WTC11 (cell line): ENCODE measurements around the gene TPX2. TPM values are rescaled to one million over a fixed set of nuclear protein-coding genes. Genes with fewer than 3 reads are reported as not detected.

Experiments used
- AR ChIP-seq: fragments of 250-450 bp; sonication (Bioruptor Pico); IDR thresholded peaks from 2 replicates; pipeline ENCODE4 v1.9.0; 2021; ENCODE audit warnings: mild to moderate bottlenecking
- ARID4B ChIP-seq: sonication (generic); formaldehyde crosslinking; IDR thresholded peaks from 2 replicates; pipeline ENCODE4 v1.8.0; 2023; ENCODE audit warnings: missing genetic modification reagents, mild to moderate bottlenecking, borderline replicate concordance
- ATF3 ChIP-seq: sonication (generic); formaldehyde crosslinking; conservative IDR thresholded peaks from 2 replicates; pipeline ENCODE4 v1.8.1; 2022; ENCODE audit warnings: mild to moderate bottlenecking, missing genetic modification reagents
- ATF6 ChIP-seq: sonication (generic); formaldehyde crosslinking; IDR thresholded peaks from 2 replicates; pipeline ENCODE4 v1.8.1; 2023; ENCODE audit warnings: mild to moderate bottlenecking, missing genetic modification reagents
- CBFB ChIP-seq: sonication (generic); formaldehyde crosslinking; IDR thresholded peaks from 2 replicates; pipeline ENCODE4 v1.8.1; 2022; ENCODE audit warnings: mild to moderate bottlenecking, low read depth, missing genetic modification reagents
- CTCF ChIP-seq: fragments of 200-600 bp; IDR thresholded peaks from 2 replicates; pipeline ENCODE4 v1.8.0; 2022; ENCODE audit warnings: antibody characterized with exemption
- E2F1 ChIP-seq: sonication (generic); formaldehyde crosslinking; IDR thresholded peaks from 2 replicates; pipeline ENCODE4 v1.8.0; 2022; ENCODE audit warnings: mild to moderate bottlenecking, missing genetic modification reagents
- ELF4 ChIP-seq: sonication (generic); formaldehyde crosslinking; IDR thresholded peaks from 2 replicates; pipeline ENCODE4 v1.8.1; 2022; ENCODE audit warnings: low read depth, mild to moderate bottlenecking, moderate library complexity, missing genetic modification reagents
- ESRRA ChIP-seq: sonication (generic); formaldehyde crosslinking; IDR thresholded peaks from 2 replicates; pipeline ENCODE4 v1.8.1; 2022; ENCODE audit warnings: mild to moderate bottlenecking, missing genetic modification reagents, borderline replicate concordance
- FOXJ3 ChIP-seq: sonication (generic); formaldehyde crosslinking; IDR thresholded peaks from 2 replicates; pipeline ENCODE4 v1.9.0; 2021; ENCODE audit warnings: missing genetic modification reagents, mild to moderate bottlenecking, borderline replicate concordance
- FOXP4 ChIP-seq: sonication (generic); formaldehyde crosslinking; IDR thresholded peaks from 2 replicates; pipeline ENCODE4 v1.8.0; 2022; ENCODE audit warnings: mild to moderate bottlenecking, missing genetic modification reagents
- IRF2 ChIP-seq: sonication (generic); formaldehyde crosslinking; IDR thresholded peaks from 2 replicates; pipeline ENCODE4 v1.8.0; 2022; ENCODE audit warnings: low read depth, missing genetic modification reagents, borderline replicate concordance
- JUN ChIP-seq: sonication (generic); formaldehyde crosslinking; IDR thresholded peaks from 2 replicates; pipeline ENCODE4 v1.8.0; 2023; ENCODE audit warnings: mild to moderate bottlenecking, missing genetic modification reagents
- NFE2L1 ChIP-seq: sonication (generic); formaldehyde crosslinking; IDR thresholded peaks from 2 replicates; pipeline ENCODE4 v1.8.1; 2023; ENCODE audit warnings: missing genetic modification reagents
- PRRX2 ChIP-seq: fragments of 250-450 bp; sonication (Bioruptor Pico); IDR thresholded peaks from 2 replicates; pipeline ENCODE4 v1.8.0; 2021; ENCODE audit warnings: mild to moderate bottlenecking
- RORB ChIP-seq: fragments of 250-450 bp; sonication (Bioruptor Pico); IDR thresholded peaks from 2 replicates; pipeline ENCODE4 v1.9.0; 2021; ENCODE audit warnings: mild to moderate bottlenecking
- SMAD3 ChIP-seq: sonication (generic); formaldehyde crosslinking; IDR thresholded peaks from 2 replicates; pipeline ENCODE4 v1.8.0; 2022; ENCODE audit warnings: missing genetic modification reagents, mild to moderate bottlenecking, borderline replicate concordance
- SOX15 ChIP-seq: fragments of 250-450 bp; sonication (Bioruptor Pico); IDR thresholded peaks from 2 replicates; pipeline ENCODE4 v1.9.0; 2021; ENCODE audit warnings: mild to moderate bottlenecking
- TEAD1 ChIP-seq: sonication (generic); formaldehyde crosslinking; IDR thresholded peaks from 2 replicates; pipeline ENCODE4 v1.8.0; 2022; ENCODE audit warnings: mild to moderate bottlenecking, missing genetic modification reagents
- ZBTB43 ChIP-seq: sonication (generic); formaldehyde crosslinking; IDR thresholded peaks from 2 replicates; pipeline ENCODE4 v1.8.1; 2023; ENCODE audit warnings: mild to moderate bottlenecking, missing genetic modification reagents
- ZNF317 ChIP-seq: sonication (generic); formaldehyde crosslinking; IDR thresholded peaks from 2 replicates; pipeline ENCODE4 v1.8.1; 2023; ENCODE audit warnings: low read depth, mild to moderate bottlenecking, moderate library complexity, missing genetic modification reagents, borderline replicate concordance
- ZNF671 ChIP-seq: fragments of 250-450 bp; sonication (Bioruptor Pico); IDR thresholded peaks from 2 replicates; pipeline ENCODE4 v1.8.0; 2021; ENCODE audit warnings: mild to moderate bottlenecking
- total RNA-seq: library from RNA; stranded (reverse); gene quantifications from 3 replicates; pipeline ENCODE4 v1.2.3, GENCODE V29; 2021

Gene TPX2
- total RNA-seq, 1 experiment from 2014 or later = 123 TPM

- TF ChIP-seq CTCF = no peak; the same call in none of the 2 replicates
- TF ChIP-seq TEAD1 (CRISPR knock-in tag) = no peak
- no peak for TF ChIP-seq ZNF317
- 0 out of 2 replicates have a peak, but pooled peaks have one; percentile 51 for TF ChIP-seq FOXP4 (CRISPR knock-in tag)
- TF ChIP-seq ESRRA (CRISPR knock-in tag) = no peak
- TF ChIP-seq SMAD3 (CRISPR knock-in tag) = no peak
- no peak for TF ChIP-seq ZNF671
- TF ChIP-seq NFE2L1 (CRISPR knock-in tag) = peak; percentile 40; the same call in 1 of the 2 replicates
- TF ChIP-seq CBFB = no peak
- no peak for TF ChIP-seq IRF2 (CRISPR knock-in tag)
- no peak for TF ChIP-seq ATF6 (CRISPR knock-in tag)
- TF ChIP-seq ELF4 (CRISPR knock-in tag) = no peak
- no peak for TF ChIP-seq ATF3 (CRISPR knock-in tag)
- peak; percentile 43; the same call in 1 of the 2 replicates for TF ChIP-seq JUN (CRISPR knock-in tag)
- no peak for TF ChIP-seq FOXJ3 (CRISPR knock-in tag)
- no peak for TF ChIP-seq PRRX2 (CRISPR knock-in tag)
- TF ChIP-seq ARID4B (CRISPR knock-in tag) = no peak; the same call in 1 of the 2 replicates
- TF ChIP-seq AR = no peak
- no peak for TF ChIP-seq ZBTB43
- no peak for TF ChIP-seq RORB (CRISPR knock-in tag)
- no peak for TF ChIP-seq E2F1
- no peak for TF ChIP-seq SOX15 (CRISPR knock-in tag)
These were observed 15.6 kb upstream of the TPX2 start (continued) for GRCh38 chr20:31723319-31724078.
